GM13976 (cell line): Measurements from ENCODE around the gene TYMS.

Experiments used
- DNase-seq: peaks from one replicate; pipeline ENCODE4 v3.0.0; 2012; ENCODE audit warnings: low spot score
- CTCF ChIP-seq: IDR thresholded peaks from 2 replicates; pipeline ENCODE4 v1.5.1; 2012; ENCODE audit warnings: borderline replicate concordance, mild to moderate bottlenecking; ENCODE audit not compliant: insufficient read depth; ENCODE audit errors: extremely low read depth, missing control alignments, control extremely low read depth
- in situ Hi-C: fragments of 300-500 bp; cut with MboI; formaldehyde crosslinking; loops from one replicate; pipeline ENCODE4 v1.12.0; 2022; ENCODE audit warnings: low sequenced_read_pairs, mixed read lengths, inconsistent platforms; ENCODE audit not compliant: unreplicated experiment

TYMS gene

GRCh38 chr18:703213-703967 lies 45.9 kb downstream of the TYMS start:
- TF ChIP-seq CTCF = no peak
- no peak for DNase-seq
- in situ Hi-C loops = no loop called here

GRCh38 chr18:706405-706804 lies 49.0 kb downstream of the TYMS start:
- DNase-seq = no peak
- in situ Hi-C loops = no loop called here
- no peak for TF ChIP-seq CTCF

- TF ChIP-seq CTCF = no peak
- in situ Hi-C loops = no loop called here
- no peak for DNase-seq
Measured at GRCh38 chr18:708096-708495, 50.6 kb downstream of the TYMS start.

- no peak for DNase-seq
- in situ Hi-C loops = no loop called here
- TF ChIP-seq CTCF = no peak
Measured at GRCh38 chr18:709771-710170, 52.3 kb downstream of the TYMS start.

GRCh38 chr18:710418-711300 lies 53.2 kb downstream of the TYMS start:
- TF ChIP-seq CTCF = no peak
- in situ Hi-C loops = no loop called here
- DNase-seq = no peak

GRCh38 chr18:711310-711656 lies 53.8 kb downstream of the TYMS start:
- TF ChIP-seq CTCF = no peak
- in situ Hi-C loops = no loop called here
- no peak for DNase-seq
